Measurements from ENCODE around the gene NOMO2.
"Not testable (repeated sequence)": the region's sequence is repeated elsewhere in the genome, so short reads cannot be mapped to it uniquely, and the experiment has no call there.

DNA sequence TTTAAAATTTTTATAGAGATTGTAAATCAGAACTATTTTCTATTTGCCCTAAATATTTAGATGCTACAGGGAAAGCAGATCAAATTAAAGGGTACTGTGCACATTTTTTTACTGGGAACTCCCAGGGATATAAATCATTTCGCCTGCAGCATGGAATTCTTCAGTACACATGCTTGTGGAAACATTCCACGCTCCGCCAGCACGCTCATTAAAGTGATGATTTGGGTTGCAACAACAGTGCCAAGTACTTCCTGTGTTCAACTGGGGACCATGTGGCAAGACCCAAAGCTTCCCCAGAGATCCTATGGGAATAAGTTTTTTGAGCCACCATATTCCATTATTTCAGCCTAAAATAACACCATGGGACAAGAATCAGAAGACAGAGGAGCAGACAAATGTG, 35.4 kb upstream of the NOMO2 start:
- TF ChIP-seq, protein P1, sequence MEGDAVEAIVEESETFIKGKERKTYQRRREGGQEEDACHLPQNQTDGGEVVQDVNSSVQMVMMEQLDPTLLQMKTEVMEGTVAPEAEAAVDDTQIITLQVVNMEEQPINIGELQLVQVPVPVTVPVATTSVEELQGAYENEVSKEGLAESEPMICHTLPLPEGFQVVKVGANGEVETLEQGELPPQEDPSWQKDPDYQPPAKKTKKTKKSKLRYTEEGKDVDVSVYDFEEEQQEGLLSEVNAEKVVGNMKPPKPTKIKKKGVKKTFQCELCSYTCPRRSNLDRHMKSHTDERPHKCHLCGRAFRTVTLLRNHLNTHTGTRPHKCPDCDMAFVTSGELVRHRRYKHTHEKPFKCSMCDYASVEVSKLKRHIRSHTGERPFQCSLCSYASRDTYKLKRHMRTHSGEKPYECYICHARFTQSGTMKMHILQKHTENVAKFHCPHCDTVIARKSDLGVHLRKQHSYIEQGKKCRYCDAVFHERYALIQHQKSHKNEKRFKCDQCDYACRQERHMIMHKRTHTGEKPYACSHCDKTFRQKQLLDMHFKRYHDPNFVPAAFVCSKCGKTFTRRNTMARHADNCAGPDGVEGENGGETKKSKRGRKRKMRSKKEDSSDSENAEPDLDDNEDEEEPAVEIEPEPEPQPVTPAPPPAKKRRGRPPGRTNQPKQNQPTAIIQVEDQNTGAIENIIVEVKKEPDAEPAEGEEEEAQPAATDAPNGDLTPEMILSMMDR (IDR thresholded peaks at IDR 0.05), result not testable (repeated sequence)
- TF ChIP-seq POLR2A (IDR thresholded peaks at IDR 0.05), result not testable (repeated sequence)
